Brain microvascular endothelial cell (primary cell): ENCODE results near the gene CCZ1B.
"Not testable (repeated sequence)": the region's sequence is repeated elsewhere in the genome, so short reads cannot be mapped to it uniquely, and the experiment has no call there.

Experiments used
- DNase-seq: peaks from one replicate; pipeline ENCODE4 v3.0.0-alpha.2; 2020
- H3K27ac ChIP-seq: fragments of 250-450 bp; sonication (Bioruptor Pico); 2 replicates; pipeline ENCODE4 v1.5.1; 2020; ENCODE audit warnings: mild to moderate bottlenecking, moderate library complexity
- H3K27me3 ChIP-seq: fragments of 250-450 bp; sonication (Bioruptor Pico); replicated peaks from 2 replicates; pipeline ENCODE4 v1.5.1; 2020; ENCODE audit warnings: mild to moderate bottlenecking
- H3K36me3 ChIP-seq: fragments of 250-450 bp; sonication (Bioruptor Pico); replicated peaks from 2 replicates; pipeline ENCODE4 v1.5.1; 2020; ENCODE audit warnings: mild to moderate bottlenecking
- H3K4me3 ChIP-seq: 2 replicates; pipeline ENCODE4 v1.5.1; 2011; ENCODE audit warnings: low read depth, mild to moderate bottlenecking, control low read depth, low read length, moderate library complexity
- in situ Hi-C: cut with HindIII; loops from 2 replicates; pipeline ENCODE4 v1.10.0; 2017; ENCODE audit warnings: low sequenced_read_pairs, low pct_ligation_motif_present

Gene CCZ1B

DNA sequence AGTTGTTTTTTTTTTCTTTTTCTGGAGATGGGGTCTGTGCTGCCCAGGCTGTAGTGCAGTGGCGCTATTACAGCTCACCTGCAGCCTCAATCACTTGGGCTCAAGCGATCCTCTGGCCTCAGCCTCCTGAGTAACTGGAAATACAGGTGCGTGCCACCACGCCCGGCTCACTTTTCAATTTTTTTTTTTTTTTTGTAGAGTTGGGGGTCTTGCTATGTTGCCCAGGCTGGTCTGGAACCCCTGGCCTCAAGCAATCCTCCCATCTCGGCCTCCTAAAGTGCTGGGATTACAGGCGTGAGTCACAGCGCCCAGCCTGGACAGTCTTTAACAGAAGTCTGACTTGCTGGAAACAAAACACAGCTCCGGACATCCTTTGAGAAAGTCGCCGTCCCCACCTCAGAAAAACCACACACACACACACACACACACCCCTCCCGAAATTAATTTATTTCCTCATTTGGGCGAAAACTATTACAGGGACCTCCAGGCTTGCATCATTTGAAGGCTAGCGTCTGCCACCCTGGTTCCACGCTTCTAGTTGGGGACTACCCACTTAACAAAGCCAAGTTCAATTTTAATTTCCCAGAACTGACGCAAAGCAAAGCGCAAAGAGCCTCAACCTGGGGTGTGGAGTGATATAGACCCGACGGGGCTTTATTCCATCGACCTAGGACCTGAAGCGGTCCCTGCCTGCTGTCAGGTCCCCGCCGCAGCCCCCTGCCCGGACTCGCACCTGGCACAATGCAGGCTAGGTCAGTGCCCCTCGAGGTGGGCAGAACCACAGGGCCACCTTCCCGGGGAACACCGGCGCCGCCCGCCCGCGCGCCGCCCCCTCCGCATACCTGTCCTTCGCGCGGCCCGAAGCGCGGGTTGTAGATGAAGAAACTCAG, 594 bp downstream of the CCZ1B start:
- in situ Hi-C loops, H3K36me3 ChIP-seq, DNase-seq, H3K27me3 ChIP-seq, H3K27ac ChIP-seq: not testable (repeated sequence)
- peak overlapping the region; percentile 40 for H3K4me3 ChIP-seq

DNA sequence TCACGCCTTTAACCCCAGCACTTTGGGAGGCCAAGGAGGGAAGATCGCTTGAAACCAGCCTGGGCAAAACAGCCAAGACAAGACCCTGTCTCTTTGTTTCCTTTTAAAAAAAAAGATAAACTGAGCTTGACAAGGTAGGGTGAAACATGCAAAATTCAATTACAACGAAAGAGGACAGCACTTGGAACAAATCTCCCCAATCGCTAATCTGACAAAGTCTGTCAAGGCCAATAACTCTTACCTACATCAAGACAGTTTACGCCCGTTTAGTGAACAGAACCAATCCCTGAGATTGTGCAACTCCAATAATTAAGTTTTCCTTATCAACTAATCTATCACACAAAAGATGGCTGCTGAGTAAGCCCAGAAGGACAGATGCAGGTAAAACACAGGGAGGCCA, 4.5 kb downstream of the CCZ1B start:
- H3K27me3 ChIP-seq, in situ Hi-C loops, H3K4me3 ChIP-seq, H3K36me3 ChIP-seq, H3K27ac ChIP-seq, DNase-seq: not testable (repeated sequence)

DNA sequence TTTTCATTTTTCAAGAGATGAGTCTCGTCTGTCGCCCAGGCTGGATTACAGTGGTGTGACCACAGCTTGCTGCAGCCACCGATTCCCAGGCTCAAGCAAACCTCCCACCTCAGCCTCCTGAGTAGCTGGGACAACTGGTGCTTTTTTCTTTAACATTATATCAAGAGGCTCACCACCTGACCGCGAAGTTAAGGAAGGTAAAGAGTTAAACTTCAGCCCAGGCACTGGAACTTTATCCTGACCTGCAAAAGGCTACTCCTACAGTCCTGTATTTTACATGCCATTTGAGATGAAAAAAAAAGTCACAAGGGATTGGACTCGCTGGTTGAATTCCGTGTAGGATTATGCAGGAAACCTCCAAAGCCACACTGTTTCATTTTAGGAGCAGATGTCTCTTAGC, 10.6 kb downstream of the CCZ1B start:
- H3K27ac ChIP-seq, H3K27me3 ChIP-seq, in situ Hi-C loops, DNase-seq, H3K4me3 ChIP-seq, H3K36me3 ChIP-seq: not testable (repeated sequence)

DNA sequence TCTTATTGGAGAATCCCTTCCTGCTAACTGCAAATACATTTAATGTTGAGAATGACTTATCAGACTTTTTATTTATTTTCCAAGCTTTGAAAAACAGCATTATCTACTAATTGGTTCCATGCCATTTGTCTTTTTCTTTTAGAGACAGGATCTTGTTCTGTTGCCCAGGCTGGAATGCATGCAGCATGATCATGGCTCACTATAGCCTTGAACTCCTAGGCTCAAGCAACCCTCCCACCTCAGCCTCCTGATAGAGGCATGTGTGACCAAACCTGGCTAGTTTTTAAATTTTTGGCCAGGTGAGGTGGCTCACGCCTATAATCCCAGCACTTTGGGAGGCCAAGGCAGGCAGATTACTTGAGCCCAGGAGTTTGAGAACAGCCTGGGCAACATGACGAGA, 13.1 kb downstream of the CCZ1B start:
- H3K27me3 ChIP-seq, DNase-seq, H3K36me3 ChIP-seq, H3K4me3 ChIP-seq, in situ Hi-C loops, H3K27ac ChIP-seq: not testable (repeated sequence)

DNA sequence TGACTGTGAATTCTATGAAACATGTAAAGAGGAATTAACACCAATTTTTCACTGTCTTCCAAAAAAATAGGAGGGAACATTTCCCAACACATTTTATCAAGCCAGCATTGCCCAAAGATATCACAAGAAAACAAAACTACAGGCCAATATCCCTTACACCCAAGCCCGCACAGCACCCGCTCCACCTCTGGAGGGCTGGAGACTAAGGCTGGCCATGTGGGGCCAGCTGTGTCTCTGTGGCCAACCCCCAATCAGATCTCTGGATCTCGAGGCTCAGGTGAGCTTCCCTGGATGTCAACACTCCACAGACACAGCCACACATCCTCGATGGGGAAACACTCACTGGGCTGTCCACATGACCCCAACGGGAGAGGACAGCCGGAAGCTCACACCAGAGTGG, 18.1 kb downstream of the CCZ1B start:
- DNase-seq, in situ Hi-C loops: not testable (repeated sequence)

DNA sequence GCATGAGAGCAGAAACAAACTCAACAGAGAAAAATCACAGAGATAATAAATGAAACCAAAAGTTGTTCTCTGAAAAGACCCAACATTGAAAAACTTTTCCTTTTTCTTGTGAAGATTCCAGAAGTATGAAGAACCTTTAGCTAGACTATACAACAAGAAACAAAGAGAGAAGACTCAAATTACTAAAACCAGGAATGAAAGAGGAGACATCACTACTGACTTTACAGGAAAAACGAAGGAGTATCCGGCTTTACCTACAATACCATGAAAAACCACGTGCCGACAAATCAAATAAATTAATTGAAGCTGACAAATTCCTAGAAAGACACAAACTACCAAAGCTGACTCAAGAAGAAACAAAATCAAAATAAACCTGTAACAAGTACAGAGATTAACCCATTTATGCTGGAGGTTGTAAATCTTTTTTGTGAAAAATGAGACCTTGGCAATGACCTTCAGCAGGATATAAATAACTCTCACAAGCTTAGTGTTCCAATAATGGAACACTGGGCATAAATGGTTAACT, 18.6 kb downstream of the CCZ1B start:
- H3K4me3 ChIP-seq, H3K36me3 ChIP-seq, H3K27me3 ChIP-seq, H3K27ac ChIP-seq, in situ Hi-C loops, DNase-seq: not testable (repeated sequence)

More for the DNA sequence above, 18.1 kb downstream of the CCZ1B start:
- H3K27me3 ChIP-seq, H3K4me3 ChIP-seq, H3K36me3 ChIP-seq, H3K27ac ChIP-seq: not testable (repeated sequence)

DNA sequence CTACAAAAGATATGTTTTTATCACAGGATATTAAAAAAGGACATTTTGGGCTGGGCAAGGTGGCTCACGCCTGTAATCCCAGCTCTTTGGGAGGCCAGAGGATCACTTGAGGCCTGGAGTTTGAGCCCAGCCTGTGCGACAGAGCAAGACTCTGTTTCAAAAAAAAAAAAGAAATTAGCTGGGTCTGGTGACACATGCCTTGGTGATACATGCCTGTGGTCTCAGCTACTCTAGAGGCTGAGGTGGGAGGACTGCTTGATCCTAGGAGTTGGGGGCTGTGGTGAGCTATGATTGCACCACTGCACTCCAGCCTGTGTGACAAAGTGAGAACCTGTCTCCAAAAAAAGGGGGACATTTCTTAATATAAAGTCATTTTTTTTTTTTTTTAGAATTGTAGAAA, 25.7 kb downstream of the CCZ1B start:
- DNase-seq, H3K36me3 ChIP-seq, H3K27ac ChIP-seq, in situ Hi-C loops, H3K27me3 ChIP-seq, H3K4me3 ChIP-seq: not testable (repeated sequence)

DNA sequence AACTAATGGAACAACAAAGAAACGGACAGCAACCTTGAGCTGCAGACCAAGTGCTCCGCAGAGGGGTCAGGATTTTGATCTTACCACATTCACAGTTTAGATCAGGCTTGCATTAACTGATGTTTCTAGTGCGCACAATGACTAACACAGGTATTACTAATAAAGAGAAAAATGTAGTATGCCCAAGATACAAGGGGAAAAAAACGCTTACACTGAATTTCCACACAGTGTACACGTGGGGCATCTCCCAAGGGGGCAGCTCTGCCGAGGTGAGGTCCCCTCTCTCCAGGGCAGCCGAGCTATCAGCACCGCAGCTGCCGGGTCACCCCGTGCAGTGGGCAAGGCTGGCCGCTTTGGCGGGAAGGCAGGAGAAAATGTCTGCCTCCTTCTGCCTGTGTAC, 26.2 kb downstream of the CCZ1B start:
- H3K27ac ChIP-seq, H3K27me3 ChIP-seq, in situ Hi-C loops, DNase-seq, H3K36me3 ChIP-seq, H3K4me3 ChIP-seq: not testable (repeated sequence)

DNA sequence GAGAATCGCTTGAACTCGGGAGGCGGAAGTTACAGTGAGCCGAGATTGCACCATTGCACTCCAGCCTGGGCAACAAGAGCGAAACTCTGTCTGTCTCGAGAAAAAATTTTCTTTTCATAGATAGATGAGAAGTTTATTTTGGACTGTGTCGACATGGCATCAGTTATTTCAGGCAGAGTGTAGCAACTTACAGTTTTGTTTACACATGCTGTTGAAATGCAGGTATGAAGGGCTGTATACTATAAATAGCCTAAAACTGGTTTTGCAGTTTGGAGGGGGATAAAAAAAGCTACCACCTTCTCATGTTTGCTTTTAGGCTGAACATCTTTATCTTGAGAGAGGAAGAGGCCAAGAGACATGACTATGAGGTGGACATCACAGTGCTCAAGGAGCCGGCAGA, 28.0 kb downstream of the CCZ1B start:
- H3K27ac ChIP-seq, H3K27me3 ChIP-seq, DNase-seq, H3K4me3 ChIP-seq, in situ Hi-C loops, H3K36me3 ChIP-seq: not testable (repeated sequence)

DNA sequence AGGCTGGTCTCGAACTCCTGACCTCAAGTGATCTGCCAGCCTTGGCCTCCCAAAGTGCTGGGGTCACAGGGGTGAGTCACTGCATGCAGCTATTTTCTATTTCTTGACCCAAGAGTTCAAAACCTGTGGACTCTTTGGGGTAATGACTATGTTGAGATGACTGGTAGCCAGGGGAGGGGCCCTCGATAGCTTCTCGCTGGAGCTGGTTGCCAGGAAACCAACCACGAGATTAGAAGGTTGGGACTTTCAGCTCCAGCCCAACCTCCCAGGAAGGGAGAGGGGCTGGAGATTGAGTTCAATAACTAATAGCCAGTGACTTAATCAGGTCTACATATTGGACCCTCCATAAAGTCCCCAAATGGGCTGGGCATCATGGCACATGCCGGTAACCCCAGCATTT, 28.9 kb downstream of the CCZ1B start:
- H3K27me3 ChIP-seq, H3K36me3 ChIP-seq, H3K4me3 ChIP-seq, in situ Hi-C loops, H3K27ac ChIP-seq: not testable (repeated sequence)
- DNase-seq: peak; percentile 2

DNA sequence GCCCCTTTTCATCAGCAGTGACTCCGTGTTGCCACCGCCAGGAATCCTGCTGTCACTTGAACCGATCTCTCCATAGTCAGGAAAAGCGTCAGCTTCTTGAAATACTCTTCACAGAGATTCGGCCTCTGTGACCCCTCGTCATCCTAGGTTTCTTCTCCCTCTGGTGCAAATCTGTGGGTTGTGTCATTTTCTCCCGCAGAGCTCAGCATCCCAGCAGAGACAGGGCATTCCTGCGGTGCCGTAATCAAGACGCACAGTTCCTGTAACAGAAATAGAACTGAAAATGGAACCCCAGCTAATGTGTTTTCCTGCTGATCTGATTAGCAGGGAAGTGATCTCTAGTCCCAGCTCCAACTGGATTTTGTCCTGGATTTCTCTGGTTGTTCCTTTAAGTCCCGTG, 31.8 kb downstream of the CCZ1B start:
- H3K36me3 ChIP-seq, in situ Hi-C loops, DNase-seq, H3K27me3 ChIP-seq, H3K4me3 ChIP-seq: not testable (repeated sequence)
- peak overlapping the region; percentile 66 for H3K27ac ChIP-seq

DNA sequence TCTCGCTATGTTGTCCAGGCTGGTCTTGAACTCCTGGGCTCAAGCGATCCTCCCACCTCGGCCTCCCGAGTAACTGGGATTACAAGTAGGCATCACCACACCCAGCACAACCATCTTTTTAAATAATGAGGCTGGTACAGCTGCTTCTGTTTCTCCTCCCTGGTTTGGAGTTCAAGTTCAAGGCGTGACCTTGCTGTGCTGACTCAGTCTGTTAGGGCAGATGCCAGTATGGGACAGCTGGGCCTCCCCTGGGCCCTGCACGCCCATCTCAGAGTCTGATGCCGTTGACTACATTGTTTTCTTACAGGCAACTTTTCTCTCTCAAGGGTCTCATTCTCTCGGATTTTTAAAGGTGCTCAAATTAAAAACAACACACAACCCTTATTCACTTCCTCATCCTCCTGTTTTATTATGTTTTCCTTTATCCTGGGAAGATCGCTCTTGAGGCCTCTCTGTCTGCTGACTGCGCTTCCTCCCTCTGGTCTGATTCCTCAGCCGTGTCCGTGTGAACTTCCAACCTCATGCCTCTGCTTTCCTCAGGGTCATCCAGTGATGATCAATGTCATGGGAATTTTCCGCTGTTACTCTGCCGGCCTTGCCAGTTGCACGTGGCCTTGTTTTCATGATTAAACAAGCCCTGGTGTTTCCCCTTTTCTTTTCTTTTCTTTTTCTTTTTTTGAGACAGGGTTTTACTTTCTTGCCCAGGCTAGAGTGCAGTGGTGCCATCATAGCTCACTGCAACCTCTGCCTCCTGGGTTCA, 33.8 kb downstream of the CCZ1B start:
- H3K4me3 ChIP-seq, H3K36me3 ChIP-seq, H3K27ac ChIP-seq, H3K27me3 ChIP-seq, in situ Hi-C loops: not testable (repeated sequence)
- DNase-seq: peak; percentile 4

DNA sequence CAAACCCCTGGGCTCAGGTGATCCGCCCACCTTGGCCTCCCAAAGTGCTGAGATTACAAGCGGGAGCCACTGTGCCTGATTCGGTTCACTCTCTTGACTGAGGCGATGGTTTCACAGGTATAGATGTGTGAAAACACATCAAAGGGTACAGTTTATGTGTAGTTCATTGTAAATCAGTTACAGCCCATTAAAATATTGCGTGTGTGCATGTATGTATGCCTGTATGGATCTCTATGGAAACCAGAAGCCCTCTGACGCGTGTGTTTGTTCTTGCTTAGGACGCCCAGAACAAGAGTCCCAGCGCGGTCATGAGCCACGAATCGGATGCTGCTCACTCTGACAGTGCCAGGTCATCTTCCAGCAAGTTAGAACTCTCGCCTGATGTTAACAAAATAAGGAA, 36.7 kb downstream of the CCZ1B start:
- H3K27me3 ChIP-seq, H3K27ac ChIP-seq, H3K36me3 ChIP-seq, in situ Hi-C loops, H3K4me3 ChIP-seq, DNase-seq: not testable (repeated sequence)

DNA sequence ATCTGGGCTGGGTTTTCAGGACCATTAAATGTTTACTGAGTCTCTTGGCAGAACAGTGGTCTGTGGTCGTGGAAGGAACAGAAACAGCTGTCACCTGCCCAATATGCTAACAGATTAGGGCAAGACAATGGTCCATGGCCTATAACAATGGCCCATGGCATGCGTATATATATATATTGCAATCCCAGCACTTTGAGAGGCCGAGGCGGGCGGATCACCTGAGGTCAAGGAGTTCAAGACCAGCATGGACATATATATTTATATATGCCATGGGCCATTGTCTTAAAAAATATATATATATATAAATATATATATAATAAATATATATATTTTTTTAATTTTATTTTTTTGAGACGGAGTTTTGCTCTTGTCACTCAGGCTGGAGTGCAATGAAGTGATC, 44.5 kb downstream of the CCZ1B start:
- H3K4me3 ChIP-seq, H3K27me3 ChIP-seq, H3K36me3 ChIP-seq, in situ Hi-C loops, DNase-seq, H3K27ac ChIP-seq: not testable (repeated sequence)
